ENCODE data around the gene LRSAM1.

LRSAM1 gene

GRCh38 chr9:127506117-127506813, 55.0 kb downstream of the LRSAM1 start:
- Histone ChIP-seq H3K4me3 (ENCODE audit: insufficient read depth, low read length, poor library complexity, severe bottlenecking) (no peak overlapping the region), H3K27ac (ENCODE audit: low read depth, low read length) (no peak overlapping the region), H3F3A (ENCODE audit: insufficient read depth) (no peaks in the 10 kb centered on the region), H3K27me3 (ENCODE audit: low read length) (no peaks in the 10 kb centered on the region), H3K9me2 (replicated peaks; ENCODE audit: insufficient read depth, low read length) (no peaks in the 10 kb centered on the region), H3K36me3 (ENCODE audit: low read length) (no peaks in the 10 kb centered on the region), H3K9ac (ENCODE audit: low read length) (no peak overlapping the region), H4K20me1 (ENCODE audit: low read depth, low read length) (no peaks in the 10 kb centered on the region), H2AFZ (ENCODE audit: low read depth, low read length, severe bottlenecking) (no peak overlapping the region), H3K4me2 (ENCODE audit: low read depth, low read length, poor library complexity, severe bottlenecking) (no peak overlapping the region), H3K79me2 (ENCODE audit: insufficient read depth, low read length) (no peaks in the 10 kb centered on the region), H3K9me3 (ENCODE audit: insufficient read depth, low read length) (no peaks in the 10 kb centered on the region)
- no peak for TF ChIP-seq CTCF (IDR thresholded peaks at IDR 0.05; ENCODE audit: insufficient read depth, low read length, poor library complexity, severe bottlenecking)
- no peak for TF ChIP-seq EZH2phosphoT487 (conservative IDR thresholded peaks at IDR 0.05; ENCODE audit: low read length)

GRCh38 chr9:127506814-127507750, 55.8 kb downstream of the LRSAM1 start:
- no peaks in the 10 kb centered on the region for H3K36me3 ChIP-seq (ENCODE audit: low read length)
- no peak overlapping the region for H3K4me2 ChIP-seq (ENCODE audit: low read depth, low read length, poor library complexity, severe bottlenecking)
- no peak overlapping the region for H2AFZ ChIP-seq (ENCODE audit: low read depth, low read length, severe bottlenecking)
- no peak overlapping the region for H3K27ac ChIP-seq (ENCODE audit: low read depth, low read length)
- H3K9ac ChIP-seq (ENCODE audit: low read length) = no peak overlapping the region
- H3K9me3 ChIP-seq (ENCODE audit: insufficient read depth, low read length) = no peaks in the 10 kb centered on the region
- no peaks in the 10 kb centered on the region for H3K79me2 ChIP-seq (ENCODE audit: insufficient read depth, low read length)
- H3K9me2 ChIP-seq (replicated peaks; ENCODE audit: insufficient read depth, low read length) = no peaks in the 10 kb centered on the region
- H3K4me3 ChIP-seq (ENCODE audit: insufficient read depth, low read length, poor library complexity, severe bottlenecking) = no peak overlapping the region
- TF ChIP-seq CTCF (IDR thresholded peaks at IDR 0.05; ENCODE audit: insufficient read depth, low read length, poor library complexity, severe bottlenecking) (no peak), EZH2phosphoT487 (conservative IDR thresholded peaks at IDR 0.05; ENCODE audit: low read length) (no peak)
- no peaks in the 10 kb centered on the region for H3F3A ChIP-seq (ENCODE audit: insufficient read depth)
- H4K20me1 ChIP-seq (ENCODE audit: low read depth, low read length) = no peaks in the 10 kb centered on the region
- H3K27me3 ChIP-seq (ENCODE audit: low read length) = no peaks in the 10 kb centered on the region

GRCh38 chr9:127507751-127508648, 56.7 kb downstream of the LRSAM1 start:
- H3K9ac ChIP-seq (ENCODE audit: low read length) = no peak overlapping the region

More at GRCh38 chr9:127507751-127508648, 56.7 kb downstream of the LRSAM1 start:
- Histone ChIP-seq H4K20me1 (ENCODE audit: low read depth, low read length) (no peaks in the 10 kb centered on the region), H3K4me2 (ENCODE audit: low read depth, low read length, poor library complexity, severe bottlenecking) (no peak overlapping the region), H2AFZ (ENCODE audit: low read depth, low read length, severe bottlenecking) (no peak overlapping the region), H3K27ac (ENCODE audit: low read depth, low read length) (no peak overlapping the region), H3F3A (ENCODE audit: insufficient read depth) (no peaks in the 10 kb centered on the region), H3K9me2 (replicated peaks; ENCODE audit: insufficient read depth, low read length) (no peaks in the 10 kb centered on the region), H3K79me2 (ENCODE audit: insufficient read depth, low read length) (no peaks in the 10 kb centered on the region), H3K9me3 (ENCODE audit: insufficient read depth, low read length) (no peaks in the 10 kb centered on the region), H3K4me3 (ENCODE audit: insufficient read depth, low read length, poor library complexity, severe bottlenecking) (no peak overlapping the region), H3K36me3 (ENCODE audit: low read length) (no peaks in the 10 kb centered on the region), H3K27me3 (ENCODE audit: low read length) (no peaks in the 10 kb centered on the region)
- TF ChIP-seq EZH2phosphoT487 (conservative IDR thresholded peaks at IDR 0.05; ENCODE audit: low read length) = no peak
- TF ChIP-seq CTCF (IDR thresholded peaks at IDR 0.05; ENCODE audit: insufficient read depth, low read length, poor library complexity, severe bottlenecking) = no peak

All from SU-DHL-6 (cell line).